Islet precursor cell (in vitro differentiated cells): ENCODE measurements around the gene CEP120.
"Not testable (repeated sequence)": the region's sequence is repeated elsewhere in the genome, so short reads cannot be mapped to it uniquely, and the experiment has no call there.

ENCODE experiments used
- DNase-seq: peaks from one replicate; pipeline ENCODE4 v3.0.0-alpha.2; 2018

CEP120 gene

DNA sequence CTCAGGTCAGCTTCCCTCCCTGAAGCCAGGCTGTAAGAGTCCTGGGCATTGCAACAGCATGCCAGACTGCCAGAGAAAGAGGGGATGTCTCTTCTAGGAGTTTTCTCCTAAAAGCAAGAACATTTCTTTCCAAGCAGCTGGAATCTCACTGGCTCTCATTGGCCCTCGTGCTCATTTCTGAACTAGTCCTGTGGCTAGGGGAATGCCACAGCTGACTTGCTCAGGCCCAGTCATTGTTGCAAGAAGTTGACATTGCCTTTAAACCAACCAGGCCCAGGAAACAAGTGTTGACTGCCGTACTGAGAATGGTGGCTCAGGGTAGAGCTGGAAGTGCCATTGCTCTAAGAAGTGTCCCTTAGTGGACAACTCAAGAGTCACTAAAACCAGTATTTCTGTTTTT, 15.0 kb upstream of the CEP120 start:
- DNase-seq, result no peak

DNA sequence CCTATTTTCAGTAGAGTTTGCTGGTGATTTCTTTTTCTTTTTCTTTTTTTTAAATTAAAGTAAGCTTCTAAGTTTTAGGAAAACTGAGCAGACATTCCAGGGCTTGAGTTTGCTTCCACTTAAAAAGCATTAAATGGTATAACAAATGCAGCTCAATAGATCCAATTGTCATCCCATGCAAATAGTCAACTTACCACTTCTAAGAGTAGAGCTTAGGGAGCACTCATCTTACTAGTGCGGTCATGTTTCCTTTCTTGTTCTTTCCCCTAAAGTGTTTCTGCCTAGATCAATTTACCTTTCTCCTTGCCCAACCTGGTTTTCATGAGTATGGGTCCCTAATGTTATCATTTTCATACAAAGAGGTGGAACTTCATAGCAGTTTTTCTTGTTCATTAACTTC, 13.0 kb upstream of the CEP120 start:
- DNase-seq, result no peak

DNA sequence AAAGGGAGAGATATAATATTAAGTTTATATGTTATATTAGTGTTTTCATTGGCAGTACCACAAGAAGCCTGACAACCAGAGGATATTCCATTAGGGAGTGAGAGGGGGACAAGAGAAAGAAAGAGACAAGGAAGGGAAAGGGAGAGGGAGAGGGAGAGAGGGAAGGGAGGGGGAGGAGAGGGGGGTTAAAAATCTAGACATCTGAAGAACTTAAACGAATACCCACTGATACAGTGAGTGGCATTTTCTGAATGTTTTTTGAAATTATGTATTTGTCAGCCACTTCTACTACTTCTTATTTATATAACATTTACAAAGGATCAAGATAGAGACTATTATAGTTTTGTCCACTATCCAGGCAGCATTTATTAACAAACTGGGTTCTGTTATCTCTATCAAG, 11.6 kb upstream of the CEP120 start:
- DNase-seq, result no peak

DNA sequence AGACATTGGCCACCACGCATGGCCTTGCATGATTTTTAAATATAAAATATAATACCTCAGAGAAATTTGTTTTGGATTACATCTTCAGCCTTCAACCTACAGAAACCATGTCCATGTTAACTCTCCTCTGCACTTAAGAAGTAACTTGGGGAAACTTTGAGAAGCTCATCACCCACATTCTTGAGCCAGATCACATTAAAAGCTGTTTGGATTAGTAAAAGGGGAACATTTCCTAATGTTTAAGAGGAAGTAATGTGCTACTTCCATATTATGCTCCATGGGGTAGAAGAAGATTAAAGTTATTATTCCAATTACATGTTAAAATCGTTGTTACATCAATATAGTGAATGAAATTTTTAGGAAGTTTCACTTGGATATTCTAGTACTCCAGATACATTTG, 10.4 kb upstream of the CEP120 start:
- DNase-seq, result no peak

DNA sequence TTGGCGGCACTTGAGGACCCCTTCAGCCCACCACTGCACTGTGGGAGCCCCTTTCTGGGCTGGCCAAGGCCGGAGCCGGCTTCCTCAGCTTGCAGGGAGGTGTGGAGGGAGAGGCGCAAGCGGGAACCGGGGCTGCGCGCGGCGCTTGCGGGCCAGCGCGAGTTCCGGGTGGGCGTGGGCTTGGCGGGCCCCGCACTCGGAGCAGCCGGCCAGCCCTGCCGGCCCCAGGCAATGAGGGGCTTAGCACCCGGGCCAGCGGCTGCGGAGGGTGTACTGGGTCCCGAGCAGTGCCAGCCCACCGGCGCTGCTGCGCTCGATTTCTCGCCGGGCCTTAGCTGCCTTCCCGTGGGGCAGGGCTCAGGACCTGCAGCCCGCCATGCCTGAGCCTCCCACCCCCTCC, 7.2 kb upstream of the CEP120 start:
- not testable (repeated sequence) for DNase-seq

DNA sequence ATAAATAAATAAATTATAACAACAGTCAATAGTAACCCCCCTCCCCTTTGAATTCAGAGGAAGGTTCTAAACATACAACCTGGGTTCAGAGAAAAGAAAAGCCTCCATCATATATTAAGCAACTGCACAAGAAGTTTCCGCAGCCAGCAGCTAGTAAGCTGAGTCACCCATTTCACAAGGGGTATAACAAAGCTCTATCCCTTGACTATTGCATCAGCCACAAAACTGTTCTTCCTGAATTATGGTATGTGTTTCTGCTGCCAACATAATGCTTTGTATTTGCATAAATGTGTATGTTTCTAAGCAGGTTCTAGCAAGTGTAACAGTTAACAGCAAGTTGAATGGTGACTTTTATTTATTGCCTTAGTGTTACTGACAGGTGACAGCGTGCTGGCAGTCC, 6.8 kb upstream of the CEP120 start:
- no peak for DNase-seq

DNA sequence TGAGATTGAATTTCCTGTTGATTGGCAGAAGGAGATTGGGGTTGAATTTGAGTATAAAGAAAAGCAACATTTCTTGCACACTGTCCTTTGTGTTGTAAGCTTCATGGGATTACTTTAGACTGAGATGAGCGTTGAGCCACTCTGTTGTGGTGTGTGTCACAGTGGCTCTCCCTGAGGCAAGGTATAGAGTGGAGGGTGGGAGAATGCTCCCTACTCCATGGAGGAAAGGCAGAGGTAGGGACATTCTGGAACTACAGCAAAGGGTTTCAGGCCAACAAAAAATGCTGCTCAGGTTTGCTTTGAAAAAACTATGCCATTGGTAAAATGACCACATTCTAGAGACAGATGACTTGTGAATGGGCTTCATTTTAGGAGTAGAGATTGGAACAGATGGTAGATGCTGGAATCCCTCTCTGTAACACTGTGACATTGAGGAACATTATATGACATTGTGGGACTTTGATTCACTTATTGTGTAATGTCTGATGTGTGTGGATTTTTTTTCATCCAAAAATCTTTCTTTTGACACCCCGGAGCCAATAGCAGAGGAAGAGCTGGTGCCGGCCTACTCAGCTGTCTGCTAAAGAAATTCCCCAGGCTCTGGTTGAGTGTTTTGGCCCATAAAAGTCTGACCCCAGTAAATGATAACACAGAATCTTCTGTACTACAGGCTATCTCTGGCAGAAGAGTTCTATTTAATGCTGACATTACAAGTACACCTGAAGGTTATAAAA, 6.2 kb upstream of the CEP120 start:
- DNase-seq, result no peak

DNA sequence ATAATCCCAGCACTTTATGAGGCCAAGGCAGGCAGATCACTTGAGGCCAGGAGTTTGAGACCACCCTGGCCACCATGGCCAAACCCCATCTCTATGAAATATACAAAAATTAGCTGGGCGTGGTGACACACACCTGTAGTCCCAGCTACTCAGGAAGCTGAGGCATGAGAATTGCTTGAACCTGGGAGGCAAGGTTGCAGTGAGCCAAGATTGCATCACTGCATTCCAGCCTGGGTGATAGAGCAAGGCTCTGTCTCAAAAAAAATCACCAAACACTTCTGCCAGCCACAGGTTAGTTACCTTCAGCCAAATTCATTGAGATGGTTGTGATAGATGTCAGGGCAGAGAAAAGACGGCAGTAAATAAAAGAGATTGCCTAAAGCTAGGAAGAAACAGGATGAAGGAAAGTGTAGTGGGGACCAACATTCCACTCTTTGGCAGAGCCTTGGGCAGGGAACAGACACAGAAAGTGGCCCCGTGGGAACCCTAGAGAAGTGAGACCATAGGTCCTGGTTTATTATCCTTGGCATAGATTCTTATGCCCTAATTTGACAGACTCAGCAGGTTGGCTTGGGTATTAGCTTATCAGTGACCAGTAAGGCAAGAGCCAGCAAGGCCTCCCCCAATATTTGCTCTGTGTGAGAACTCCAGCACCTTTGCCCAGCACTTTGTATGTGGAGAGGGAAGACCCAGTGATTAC, 5.5 kb upstream of the CEP120 start:
- no peak for DNase-seq

DNA sequence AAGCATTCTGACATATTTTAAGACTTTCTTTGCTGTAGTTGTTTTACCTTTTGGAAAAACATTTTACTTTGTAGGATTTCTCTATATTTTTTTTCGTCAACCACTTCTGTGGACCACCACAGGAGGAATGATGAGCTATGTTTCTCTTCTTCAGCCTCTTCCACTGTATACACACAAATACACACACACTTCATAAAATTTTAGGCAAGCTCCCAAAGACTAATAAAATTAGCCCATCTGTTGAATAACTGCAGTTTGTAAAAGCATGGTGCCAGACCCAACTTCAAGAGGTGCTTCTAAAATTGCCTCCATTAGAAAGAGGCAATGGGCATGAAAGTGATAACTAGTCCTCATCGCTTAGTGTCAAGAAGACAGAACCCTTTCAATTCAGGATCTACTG, 4.1 kb upstream of the CEP120 start:
- DNase-seq, result no peak

DNA sequence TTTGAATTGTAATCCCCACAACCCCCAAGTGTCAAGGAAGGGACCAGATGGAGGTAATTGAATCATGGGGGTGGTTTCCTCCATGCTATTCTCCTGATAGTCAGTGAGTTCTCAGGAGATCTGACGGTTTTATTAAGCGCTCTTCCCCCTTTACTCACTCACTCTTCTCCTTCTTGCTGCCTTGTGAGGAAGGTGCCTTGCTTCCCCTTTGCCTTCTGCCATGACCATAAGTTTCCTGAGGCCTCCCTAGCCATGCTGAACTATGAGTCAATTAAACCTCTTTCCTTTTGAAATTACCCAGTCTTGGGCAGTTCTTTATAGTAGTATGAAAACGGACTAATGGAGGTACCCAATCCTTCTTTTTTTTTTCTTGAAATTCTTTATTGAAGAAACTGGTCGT, 2.2 kb upstream of the CEP120 start:
- no peak for DNase-seq

DNA sequence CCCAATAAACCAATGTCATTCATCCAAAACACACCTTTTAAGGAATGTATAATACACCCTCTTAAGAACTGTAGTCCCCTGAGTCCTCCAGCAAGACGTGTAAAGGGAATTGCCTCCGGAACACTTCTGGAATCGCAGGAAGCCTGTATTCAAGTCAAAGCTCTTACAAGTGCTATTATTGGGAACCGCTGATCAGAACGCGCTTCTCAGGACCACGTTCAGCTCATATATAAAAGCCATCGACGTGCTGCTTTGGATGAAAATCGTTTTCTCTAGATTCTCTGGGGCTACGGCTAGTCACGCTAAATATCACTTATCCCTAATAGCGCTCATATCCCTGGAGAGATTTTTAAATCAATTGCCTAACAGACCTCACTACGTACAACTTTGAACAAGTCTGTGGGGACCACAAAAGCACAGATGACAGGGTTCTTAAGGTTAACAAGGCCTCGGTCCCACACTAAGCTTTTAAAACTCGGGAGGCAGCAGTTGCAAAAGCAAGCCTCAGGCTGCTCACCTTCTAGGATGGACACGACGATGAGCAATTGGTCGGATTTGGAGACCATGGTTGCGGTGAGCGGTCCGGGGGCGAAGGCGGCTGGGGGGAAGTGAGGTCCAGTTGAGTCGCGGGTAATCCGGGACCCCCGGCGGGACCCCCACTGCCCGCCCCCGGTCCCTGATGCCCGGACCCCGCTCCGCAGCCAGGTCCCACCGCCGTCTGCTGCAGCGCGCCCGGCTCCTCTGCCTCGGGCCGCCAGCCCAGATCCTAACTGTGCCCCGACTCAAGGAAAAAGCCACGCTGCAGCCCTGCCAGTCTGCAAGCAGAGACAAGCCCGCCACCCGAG, 548 bp downstream of the CEP120 start:
- peak; percentile 65 for DNase-seq

DNA sequence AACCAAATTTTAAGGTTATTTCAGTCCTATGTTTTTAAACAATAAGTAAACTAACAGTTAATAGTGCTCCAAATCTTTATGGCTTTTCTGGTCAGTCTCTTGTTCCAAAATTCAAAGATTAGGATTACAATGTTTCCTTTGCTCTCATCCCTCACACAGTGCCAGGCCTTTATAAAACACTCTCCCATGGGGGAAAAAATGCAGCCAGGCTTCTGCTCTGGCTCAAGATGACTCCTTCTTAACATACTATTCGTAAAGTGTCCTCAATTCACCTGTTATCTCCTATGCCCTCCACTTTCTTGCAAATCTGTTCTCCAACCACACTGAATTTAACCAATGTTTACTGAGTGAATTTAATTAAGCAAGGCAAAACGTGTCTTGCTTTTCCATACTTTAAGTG, 1.4 kb downstream of the CEP120 start:
- no peak for DNase-seq

DNA sequence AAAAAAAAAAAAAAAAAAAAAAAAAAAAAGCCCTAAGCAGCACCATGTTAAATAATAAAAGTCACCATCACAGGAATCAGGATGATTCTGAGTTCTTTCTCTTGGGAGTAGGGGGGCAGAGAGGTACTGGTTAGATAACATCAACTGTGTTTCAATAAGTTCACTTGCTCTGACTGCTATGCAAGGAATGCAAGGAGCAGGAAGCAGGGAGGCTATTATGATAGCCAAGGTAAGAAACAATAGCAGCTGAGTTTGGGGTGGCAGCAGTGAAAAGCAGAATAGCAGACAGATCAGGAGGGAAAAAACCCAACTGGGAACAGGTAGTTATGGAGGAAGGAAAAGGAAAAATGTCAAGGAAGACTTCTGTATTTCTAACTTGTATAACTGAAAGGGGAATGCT, 8.2 kb downstream of the CEP120 start:
- peak; percentile 66 for DNase-seq

DNA sequence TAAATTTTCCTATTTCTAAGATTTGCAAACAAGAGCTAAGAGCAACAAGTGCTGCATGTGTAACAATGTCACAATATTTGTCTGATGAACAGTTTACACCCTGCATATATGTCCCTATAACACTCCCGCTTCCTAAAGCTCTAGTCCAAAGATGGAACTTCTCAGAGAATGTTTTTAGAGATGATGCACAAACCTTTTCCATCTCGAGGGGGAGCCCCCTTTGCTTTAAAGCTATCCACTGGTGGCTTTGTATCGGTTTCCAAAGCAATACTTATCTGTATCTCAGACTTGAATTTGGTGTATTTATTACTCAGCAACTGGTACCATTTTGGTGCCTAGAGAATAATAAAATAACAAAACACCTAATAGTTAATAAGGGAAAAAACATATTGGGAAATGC, 11.0 kb downstream of the CEP120 start:
- DNase-seq, result no peak

DNA sequence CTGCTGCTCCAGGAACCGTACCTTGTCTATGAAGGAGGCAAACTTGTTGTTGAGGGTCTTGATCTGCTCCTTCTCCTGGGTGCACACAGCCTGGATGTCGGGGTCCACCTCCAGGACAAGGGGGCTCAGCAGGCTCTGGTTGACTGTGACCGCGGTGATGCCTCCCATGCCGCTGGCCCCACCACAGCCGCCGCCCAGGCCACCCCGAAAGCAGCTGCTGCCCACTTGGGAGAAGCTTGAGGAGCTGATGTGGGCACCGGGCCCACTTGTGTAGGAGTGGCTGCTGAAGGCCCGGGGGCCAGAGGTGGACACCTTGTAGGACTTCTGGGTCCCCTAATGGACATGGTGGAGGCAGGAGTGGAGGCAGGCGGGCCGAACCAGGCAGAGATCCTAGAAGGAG, 21.2 kb downstream of the CEP120 start:
- not testable (repeated sequence) for DNase-seq

DNA sequence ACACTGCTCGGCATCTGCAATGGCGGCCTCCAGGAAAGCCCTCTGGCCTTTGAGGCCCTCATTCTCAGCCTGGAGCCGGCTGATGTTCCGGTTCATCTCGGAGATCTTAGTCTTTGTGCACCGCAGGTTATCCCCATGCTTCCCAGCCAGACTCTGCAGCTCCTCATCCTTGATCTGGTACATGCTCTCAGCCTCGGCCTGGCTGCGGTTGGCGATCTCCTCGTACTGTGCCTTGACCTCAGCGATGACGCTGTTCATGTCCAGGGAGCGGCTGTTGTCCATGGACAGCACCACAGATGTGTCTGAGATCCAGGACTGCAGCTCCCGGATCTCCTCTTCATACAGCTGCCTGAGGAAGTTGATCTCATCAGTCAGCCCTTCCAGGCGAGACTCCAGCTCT, 21.9 kb downstream of the CEP120 start:
- no peak for DNase-seq

DNA sequence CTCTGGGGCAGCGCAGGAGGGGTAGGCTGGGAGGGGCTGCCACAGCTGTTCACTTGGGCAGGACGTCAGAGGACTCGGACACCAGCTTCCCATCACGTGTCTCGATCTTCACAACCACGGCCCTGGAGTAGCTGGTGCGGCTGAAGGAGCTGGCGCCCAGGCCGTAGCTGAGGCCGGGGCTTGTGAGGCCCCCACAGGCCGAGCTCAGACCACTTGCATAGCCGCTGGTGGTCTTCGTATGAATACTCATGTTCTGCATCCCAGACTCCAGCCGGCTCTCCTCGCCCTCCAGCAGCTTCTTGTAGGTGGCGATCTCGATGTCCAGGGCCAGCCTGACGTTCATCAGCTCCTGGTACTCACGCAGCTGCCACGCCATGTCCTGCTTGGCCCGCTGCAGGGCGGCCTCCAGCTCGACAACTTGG, 22.3 kb downstream of the CEP120 start:
- DNase-seq, result not testable (repeated sequence)

DNA sequence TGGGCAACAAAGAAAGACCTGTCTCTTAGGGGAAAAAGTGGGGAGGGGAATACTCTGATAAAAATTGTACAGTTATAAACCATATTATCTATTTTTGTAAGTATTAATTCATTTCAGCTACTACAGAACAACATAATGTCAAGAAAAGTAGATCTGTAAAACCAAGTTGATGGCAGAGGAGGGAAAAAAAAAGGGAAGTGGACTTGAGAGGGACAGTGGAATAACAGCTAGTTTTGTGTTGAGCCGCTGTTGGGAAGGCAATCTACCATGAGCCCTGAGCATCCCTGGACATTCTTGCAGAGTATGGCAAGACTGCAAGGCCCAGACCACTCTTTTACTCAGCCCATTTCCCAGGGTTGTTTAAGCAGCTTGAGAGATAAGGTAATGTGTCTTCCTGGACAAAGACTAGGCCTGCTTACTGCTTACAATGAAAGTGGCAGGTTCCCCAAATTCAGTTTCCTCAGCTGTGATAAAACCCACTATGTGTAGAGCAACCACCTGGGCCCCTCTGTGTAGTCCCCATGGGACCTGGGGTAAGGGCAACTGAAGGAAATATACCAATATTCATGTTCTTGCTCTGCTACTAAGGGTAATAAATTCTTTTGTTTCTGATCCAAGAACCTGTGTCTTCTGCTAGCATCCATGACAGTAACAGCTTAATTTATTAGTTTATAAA, 25.0 kb downstream of the CEP120 start:
- DNase-seq, result no peak

DNA sequence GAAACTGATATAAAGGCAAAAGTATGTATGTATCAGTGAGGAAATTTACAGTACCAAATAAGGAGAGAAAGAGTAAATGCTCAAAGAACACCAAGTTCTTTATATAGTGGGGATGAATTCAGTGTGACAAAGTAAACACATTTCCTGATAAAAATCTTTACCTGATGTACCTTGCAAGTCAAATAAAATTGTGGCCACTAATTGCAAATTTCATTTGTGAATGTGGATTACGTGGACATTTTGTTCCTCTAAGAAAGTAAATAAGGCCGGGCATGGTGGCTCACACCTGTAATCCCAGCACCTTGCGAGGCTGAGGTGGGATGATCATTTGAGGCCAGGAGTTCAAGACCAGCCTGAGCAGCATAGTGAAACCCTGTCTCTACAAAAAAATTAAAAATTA, 25.7 kb downstream of the CEP120 start:
- DNase-seq, result no peak

DNA sequence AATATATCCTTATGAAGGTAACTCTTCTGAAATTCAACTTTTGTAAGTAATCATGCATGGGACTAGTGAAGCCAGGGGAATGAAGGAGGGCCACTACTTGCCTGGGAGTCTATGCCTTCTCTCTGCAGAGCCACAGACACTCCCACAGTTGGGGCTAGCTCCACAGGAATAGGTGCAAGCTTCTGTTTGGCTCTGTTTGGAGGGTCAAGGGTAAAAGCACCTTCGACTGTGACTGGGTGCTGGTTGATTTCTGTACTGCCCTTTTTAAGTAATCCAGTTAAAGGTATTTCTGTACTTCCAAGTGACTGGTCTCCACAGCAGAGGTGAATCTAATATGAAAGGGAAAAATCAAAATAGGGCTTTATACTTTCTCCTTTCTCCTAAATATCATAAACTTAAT, 32.2 kb downstream of the CEP120 start:
- DNase-seq, result no peak

DNA sequence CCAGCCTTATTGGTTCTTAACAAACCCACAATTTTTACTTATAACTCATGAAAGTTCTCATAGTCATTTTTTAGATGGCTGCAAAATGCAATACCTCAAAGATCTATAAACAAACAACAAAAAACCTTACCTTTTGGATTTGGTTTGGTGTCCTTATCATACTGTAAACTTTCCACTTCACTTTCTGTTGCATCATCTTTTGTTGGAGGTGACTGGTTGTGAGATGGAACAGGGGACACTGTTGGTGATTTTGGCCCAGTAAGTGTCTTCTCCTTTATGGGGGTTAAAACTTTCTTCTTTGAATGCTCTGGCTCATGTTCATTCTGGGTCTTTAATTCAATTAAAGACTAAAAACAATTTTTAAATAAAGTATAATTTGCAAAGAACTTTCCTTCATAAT, 33.4 kb downstream of the CEP120 start:
- DNase-seq, result no peak

DNA sequence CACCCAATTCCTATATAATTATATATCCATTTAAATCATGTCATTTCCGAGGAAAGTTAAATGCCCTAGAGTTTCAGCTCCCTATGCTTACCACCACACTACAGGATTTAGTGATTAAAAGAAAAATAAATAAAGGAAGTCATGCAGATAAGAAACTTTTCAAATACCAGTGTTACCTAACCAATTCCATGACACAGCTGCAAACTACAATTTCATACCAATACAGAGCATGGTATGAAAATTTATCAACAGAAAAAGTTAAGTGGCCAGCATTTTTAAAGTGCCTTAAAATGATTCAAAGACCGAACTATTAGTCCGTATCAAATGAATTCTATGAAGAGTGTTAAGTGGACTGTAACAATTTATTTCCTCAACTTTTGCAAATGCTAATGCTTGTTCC, 35.9 kb downstream of the CEP120 start:
- no peak for DNase-seq

DNA sequence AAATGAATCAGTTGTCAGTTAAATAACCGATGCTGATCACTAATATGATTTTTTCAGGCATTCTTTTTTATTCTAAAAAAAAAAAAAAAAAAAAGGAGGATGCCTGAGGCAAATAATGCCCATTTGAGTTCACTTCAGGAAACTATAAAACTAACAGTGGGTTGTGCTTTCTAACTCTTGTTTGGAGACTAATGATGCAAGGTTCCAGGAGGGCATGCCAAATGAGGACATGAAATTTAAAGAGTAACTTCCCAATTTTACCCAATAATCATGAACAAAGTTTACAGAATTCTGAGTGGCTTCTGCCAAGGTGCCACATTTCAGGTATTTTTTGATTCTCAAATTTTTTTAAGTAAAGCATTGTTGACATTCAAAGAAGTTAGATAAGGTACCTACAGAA, 41.0 kb downstream of the CEP120 start:
- DNase-seq, result no peak
